Measurements from ENCODE around the gene STUM.
"Not testable (repeated sequence)": the region's sequence is repeated elsewhere in the genome, so short reads cannot be mapped to it uniquely, and the experiment has no call there.

STUM gene

GRCh38 chr1:226628612-226629155, 80.1 kb downstream of the STUM start:
- DNase-seq, result peak; percentile 91

- DNase-seq, result no peak
Observed at GRCh38 chr1:226629210-226629895, 80.8 kb downstream of the STUM start.

GRCh38 chr1:226629896-226630550, 81.5 kb downstream of the STUM start:
- no peak for DNase-seq

DNA sequence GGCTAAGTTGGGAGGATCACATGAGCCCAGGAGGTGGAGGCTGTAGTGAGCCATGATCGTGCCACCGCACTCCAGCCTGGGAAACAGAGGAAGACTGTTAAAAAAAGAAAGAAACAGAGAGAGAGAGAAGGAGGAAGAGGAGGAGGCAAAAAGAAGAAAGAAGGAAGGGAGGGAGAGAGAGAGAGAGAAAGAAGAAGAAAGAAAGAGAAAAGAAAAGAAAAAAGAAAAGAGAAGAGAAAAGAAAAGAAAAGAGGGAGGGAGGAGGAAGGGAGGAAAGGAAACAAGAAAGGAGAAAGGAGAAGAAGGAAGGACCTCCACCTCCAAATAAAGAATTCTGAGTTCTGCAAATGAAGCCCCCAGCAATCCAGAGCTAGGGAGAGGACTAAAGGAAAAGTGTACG, 82.0 kb downstream of the STUM start:
- DNase-seq, result no peak

- DNase-seq, result no peak
Observed at GRCh38 chr1:226631229-226632000, 82.9 kb downstream of the STUM start.

DNA sequence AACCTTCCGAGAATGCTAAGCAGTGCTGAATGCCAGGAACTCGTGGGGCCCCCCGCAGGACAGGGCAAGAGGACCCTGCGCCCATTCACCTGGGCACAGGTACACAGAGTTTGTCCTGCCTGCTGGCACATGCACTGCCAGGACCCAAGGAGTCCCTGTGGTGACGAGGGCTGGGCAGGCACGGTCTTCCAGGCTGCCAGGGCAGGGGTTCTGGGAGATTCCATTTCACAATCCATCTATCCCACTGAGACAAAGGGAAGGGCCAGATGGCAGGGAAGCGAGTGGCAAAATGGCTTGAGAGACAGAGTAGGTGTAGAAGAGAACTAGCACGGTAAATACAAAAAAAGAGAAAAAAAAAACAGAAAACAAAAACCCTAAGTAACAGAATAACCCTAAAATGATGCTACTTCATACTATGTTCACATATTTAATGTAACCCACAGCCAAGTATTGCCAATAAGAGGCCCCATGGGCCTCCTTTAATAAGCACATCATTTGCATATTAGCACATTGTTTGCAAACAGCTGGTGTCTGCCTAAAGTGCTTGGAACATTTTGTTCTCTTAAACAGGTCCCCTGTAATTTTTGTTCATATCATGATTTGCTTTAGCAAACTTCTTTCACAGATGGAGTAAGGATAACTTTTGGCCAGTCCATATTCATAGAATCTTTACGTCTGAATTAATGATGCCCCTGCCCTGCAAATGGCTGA, 83.8 kb downstream of the STUM start:
- DNase-seq, result no peak

GRCh38 chr1:226632922-226633351, 84.4 kb downstream of the STUM start:
- no peak for DNase-seq

DNA sequence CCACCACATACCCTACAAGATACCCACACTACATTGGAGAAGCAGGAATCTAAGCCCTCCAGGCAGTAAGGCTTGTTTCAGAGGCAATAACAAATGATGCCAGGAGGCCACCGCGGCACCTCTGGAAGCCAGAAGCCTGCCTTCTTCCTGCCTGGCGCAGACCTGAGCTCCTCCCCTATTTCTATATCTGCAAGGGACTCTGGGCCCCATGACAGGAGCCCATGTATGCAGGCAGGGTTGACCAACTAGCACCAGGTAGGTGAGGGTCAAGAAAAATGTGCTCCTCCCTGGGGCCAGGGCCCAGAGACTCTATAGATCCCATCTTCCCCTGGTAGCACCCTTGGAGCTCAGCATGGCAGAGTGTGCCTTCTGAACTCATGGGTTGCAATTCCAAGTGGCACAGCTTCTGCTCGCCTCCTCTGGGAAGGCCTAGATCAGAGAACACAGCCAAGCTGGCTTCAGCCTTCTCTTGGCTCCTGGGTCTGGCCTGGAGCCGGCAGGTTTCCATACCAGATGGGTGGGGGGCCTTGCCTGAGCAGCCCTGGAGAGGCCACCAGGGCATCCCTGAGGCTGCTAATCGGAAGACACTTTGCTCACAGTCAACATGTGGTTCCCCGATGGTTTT, 85.1 kb downstream of the STUM start:
- no peak for DNase-seq

DNA sequence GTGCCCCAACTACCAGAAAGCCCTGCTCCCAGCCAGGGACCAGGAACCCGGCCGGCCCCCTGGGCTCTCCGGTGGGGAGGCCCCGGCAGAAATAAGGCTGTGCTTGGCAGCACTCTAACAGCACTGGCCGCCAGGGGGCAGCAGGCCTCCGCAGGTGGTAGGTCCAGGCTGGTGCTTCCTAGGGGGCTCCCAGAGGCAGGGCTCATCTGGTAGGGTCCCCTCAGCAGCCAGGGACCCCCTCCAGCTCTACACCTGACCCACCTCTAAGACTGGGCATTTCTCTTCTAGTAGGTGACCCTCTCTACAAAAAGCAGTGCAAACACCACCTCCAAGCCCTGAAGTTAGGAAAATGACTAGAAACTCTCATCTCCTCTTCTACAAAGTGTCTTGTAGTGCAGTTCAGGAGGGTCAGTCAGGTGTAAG, 85.6 kb downstream of the STUM start:
- peak; percentile 37 for DNase-seq

GRCh38 chr1:226634611-226635246, 86.2 kb downstream of the STUM start:
- no peak for DNase-seq

DNA sequence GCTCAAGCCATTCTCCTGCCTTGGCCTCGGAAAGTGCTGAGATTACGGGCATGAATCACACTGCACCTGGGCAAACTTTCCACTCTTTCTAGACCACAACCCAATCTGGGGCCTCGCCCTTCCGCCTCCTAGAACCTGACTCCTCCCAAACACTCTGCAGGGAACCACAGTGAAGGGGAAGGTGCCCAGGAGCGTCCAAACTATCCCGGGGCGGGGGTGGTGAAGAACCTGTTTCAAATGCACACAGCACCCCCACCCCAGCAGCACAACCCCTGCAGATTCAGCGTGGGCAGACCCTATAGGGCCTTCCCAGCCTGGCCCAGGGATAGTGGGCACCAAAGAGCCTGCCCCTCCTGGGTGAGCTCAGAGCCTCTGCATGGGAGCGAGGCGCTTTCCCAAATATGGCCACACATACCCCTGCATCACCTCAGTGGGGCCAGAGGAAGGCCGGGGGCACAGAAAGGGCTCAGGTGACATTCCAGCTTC, 86.9 kb downstream of the STUM start:
- no peak for DNase-seq

- no peak for DNase-seq
Observed at GRCh38 chr1:226636847-226637096, 88.2 kb downstream of the STUM start.

- DNase-seq, result no peak
Observed at GRCh38 chr1:226637147-226637935, 88.8 kb downstream of the STUM start.

DNA sequence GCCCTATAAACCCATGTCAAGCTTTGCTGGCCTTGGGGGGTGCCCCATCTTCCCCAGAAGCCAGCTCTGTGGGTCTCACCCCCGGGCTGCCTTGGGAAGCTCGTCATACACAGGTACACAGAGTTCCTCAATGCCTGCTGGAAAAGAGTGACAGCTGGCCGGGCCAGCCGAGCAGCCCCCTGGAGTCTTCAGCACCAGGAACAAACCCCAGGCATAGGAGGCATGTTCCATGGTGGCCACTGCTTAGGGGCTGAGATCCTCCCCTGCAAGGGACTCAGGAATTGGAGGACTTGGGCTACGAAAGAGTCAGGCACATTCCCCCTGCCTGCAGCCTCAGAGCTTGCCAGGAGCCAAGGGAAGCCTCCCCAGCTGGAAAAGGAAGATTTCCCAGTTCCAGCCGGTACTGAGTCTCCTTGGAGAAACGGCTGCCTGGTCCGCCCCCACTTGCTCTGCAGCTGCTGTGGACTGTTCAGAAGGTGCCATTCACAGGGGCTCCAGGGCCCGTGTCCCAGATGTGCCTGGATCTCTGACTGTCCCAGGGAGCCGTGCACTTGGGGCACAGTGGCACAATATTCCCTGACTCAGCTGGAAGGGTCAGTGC, 89.5 kb downstream of the STUM start:
- DNase-seq, result no peak

- DNase-seq, result no peak
Observed at GRCh38 chr1:226638608-226639007, 90.0 kb downstream of the STUM start.

- DNase-seq, result not testable (repeated sequence)
Observed at GRCh38 chr1:226639206-226639605, 90.6 kb downstream of the STUM start.

DNA sequence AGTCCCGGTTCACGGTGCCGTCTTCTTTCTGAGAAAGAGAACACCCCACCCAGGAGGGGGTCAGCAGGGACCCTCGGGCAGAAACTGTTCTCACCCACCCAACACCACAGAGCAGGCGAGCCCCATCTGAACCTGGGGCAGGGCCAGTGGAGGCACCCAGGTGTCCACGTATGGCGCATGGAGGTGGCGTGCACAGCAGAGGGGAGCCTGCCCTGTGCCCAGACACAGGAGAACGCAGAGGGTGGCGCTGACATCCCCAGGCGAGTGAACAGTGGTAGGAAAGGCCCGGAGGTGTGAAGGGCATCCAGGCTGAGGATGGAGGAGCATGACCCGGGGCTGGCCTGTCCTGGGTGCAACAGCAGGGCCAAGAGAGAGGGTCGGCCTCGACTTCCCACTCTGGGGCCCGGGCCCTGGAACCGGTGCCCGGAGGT, 91.1 kb downstream of the STUM start:
- DNase-seq, result no peak

- DNase-seq, result no peak
Observed at GRCh38 chr1:226640321-226641136, 92.0 kb downstream of the STUM start.

DNA sequence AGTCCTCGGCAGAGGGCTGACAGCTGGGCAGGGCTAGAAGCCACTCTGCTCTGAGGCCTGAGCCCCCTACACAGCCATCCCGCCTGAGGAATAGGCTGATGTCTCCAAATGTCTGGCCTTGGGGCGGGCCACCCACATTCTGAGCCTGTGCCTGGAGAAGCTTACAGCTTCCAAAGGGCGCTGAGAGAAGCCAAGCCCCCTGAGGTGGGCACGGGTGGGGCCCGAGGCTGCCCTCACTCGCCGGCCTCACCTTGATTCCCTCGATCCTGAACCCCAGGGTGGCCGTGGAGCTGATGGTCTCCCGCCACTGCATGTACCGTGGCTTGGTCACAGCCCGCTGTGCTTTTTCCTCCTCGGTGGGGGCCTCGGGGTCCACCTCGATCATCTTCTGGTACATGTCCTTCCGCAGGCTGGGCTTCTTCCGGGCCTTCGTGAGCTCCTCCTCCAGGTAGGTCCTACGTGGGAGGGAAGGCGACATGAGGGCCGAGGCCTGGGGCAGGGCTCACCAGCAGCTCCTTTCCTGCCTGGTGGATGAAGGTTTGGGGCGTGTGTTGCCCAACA, 93.2 kb downstream of the STUM start:
- no peak for DNase-seq

DNA sequence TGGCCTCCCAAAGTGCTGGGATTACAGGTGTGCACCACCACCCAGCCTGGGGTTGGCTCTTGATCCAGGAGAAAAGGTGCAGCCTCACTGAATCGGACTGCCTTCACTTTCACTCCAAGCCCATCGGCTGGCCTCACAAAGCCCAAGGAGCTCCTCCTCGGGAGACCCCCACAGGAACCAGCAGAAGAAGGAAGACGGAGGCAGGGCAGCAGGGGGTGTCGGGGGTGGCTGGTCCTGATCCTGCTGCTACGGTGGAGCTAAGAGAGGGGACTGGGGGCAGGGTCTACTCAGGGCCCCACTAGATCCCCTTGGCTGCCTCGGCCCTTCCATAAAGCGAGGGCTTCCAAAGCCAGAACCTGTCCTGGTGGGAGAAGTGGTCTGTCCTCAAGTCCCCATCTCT, 93.9 kb downstream of the STUM start:
- no peak for DNase-seq
